OCI-LY7 (cell line): ENCODE data around the gene ZGPAT. TPM values are rescaled to one million over a fixed set of nuclear protein-coding genes. Genes with fewer than 3 reads are reported as not detected.
A peak's percentile ranks its signal among the peaks of the same experiment; 100 is the strongest.

Source experiments
- BruUV-seq: library from RNA; stranded (reverse); fragments of 400-500 nt; replicated peaks from 2 replicates; lab custom pipeline; 2021; lab: Mats Ljungman, UMichigan
- CTCF ChIA-PET: fragments of 300-600 bp; sonication (Branson Sonifier 250); formaldehyde crosslinking; loops from one replicate; lab custom pipeline; 2022; ENCODE audit warnings: antibody characterized with exemption; ENCODE audit not compliant: unreplicated experiment; lab: Charles Lee
- POLR2A ChIA-PET: fragments of 300-600 bp; sonication (Branson Sonifier 250); formaldehyde crosslinking; loops from one replicate; lab custom pipeline; 2022; ENCODE audit warnings: antibody characterized with exemption; lab: Charles Lee
- DNase-seq: peaks from one replicate; pipeline ENCODE4 v3.0.0-alpha.2; 2015; ENCODE audit warnings: low spot score
- H2AFZ ChIP-seq: fragments of 200-600 bp; sonication (generic), shearing (Covaris generic); 2 replicates; pipeline ENCODE4 v1.6.1; 2014; ENCODE audit warnings: mild to moderate bottlenecking, antibody characterized with exemption, low read length, moderate library complexity
- H3K27ac ChIP-seq: fragments of 200-600 bp; sonication (generic); 2 replicates; pipeline ENCODE4 v1.5.1; 2014; ENCODE audit warnings: mixed run types, low read depth, mild to moderate bottlenecking, moderate library complexity, low read length, inconsistent platforms; ENCODE audit not compliant: poor library complexity, severe bottlenecking
- H3K36me3 ChIP-seq: fragments of 200-600 bp; sonication (generic); 2 replicates; pipeline ENCODE4 v1.6.1; 2014; ENCODE audit warnings: mild to moderate bottlenecking, antibody characterized with exemption, low read length, moderate library complexity, mixed read lengths; ENCODE audit not compliant: insufficient read depth
- H3K4me1 ChIP-seq: fragments of 200-600 bp; sonication (generic); 2 replicates; pipeline ENCODE4 v1.5.1; 2014; ENCODE audit warnings: mild to moderate bottlenecking, low read length; ENCODE audit not compliant: insufficient read depth, poor library complexity, severe bottlenecking
- H3K4me2 ChIP-seq: fragments of 200-600 bp; sonication (generic); 2 replicates; pipeline ENCODE4 v1.6.1; 2014; ENCODE audit warnings: mild to moderate bottlenecking, low read length
- H3K4me3 ChIP-seq: fragments of 200-600 bp; sonication (generic); 2 replicates; pipeline ENCODE4 v1.5.1; 2014; ENCODE audit warnings: mild to moderate bottlenecking, low read depth, low read length; ENCODE audit not compliant: poor library complexity, severe bottlenecking
- H3K79me2 ChIP-seq: fragments of 200-600 bp; sonication (generic); 2 replicates; pipeline ENCODE4 v1.6.1; 2016; ENCODE audit warnings: low read depth, mild to moderate bottlenecking, low read length, moderate library complexity, mixed read lengths; ENCODE audit not compliant: insufficient read depth
- H3K9me2 ChIP-seq: fragments of 200-600 bp; sonication (generic); 2 replicates; pipeline ENCODE4 v1.6.1; 2016; ENCODE audit warnings: mild to moderate bottlenecking, low read length, mixed read lengths; ENCODE audit not compliant: insufficient read depth
- H3K9me3 ChIP-seq: fragments of 200-600 bp; sonication (generic); 2 replicates; pipeline ENCODE4 v1.6.1; 2014; ENCODE audit warnings: mild to moderate bottlenecking, mixed run types, low read length, mixed read lengths
- H4K20me1 ChIP-seq: fragments of 200-600 bp; sonication (generic); 2 replicates; pipeline ENCODE4 v1.6.1; 2014; ENCODE audit warnings: mild to moderate bottlenecking, antibody characterized with exemption, low read length, moderate library complexity, mixed read lengths; ENCODE audit not compliant: insufficient read depth
- EZH2phosphoT487 ChIP-seq: fragments of 200-600 bp; sonication (generic); IDR thresholded peaks from 2 replicates; pipeline ENCODE4 v1.6.1; 2018; ENCODE audit warnings: low read depth, borderline replicate concordance, mild to moderate bottlenecking, mixed run types, antibody characterized with exemption, low read length, moderate library complexity, mixed read lengths
- intact Hi-C: fragments of 100-400 bp; cut with micrococcal nuclease; formaldehyde crosslinking; loops from one replicate; pipeline ENCODE4 v1.10.0; 2022; ENCODE audit not compliant: unreplicated experiment
- total RNA-seq, 2 experiments: library from RNA; depleted of rRNA in 1 of 2; stranded (reverse); fragments of >200 nt in 1 of 2; shearing (Covaris generic) in 1 of 2; gene quantifications; 2 replicates each; pipeline ENCODE4 v1.2.3, GENCODE V29; 2014 to 2022
- TF ChIP-seq, protein P1 (sequence below): fragments of 200-600 bp; sonication (generic); conservative IDR thresholded peaks from 2 replicates; pipeline ENCODE4 v1.5.1; 2014; ENCODE audit warnings: mild to moderate bottlenecking, antibody characterized with exemption, low read length, moderate library complexity, mixed read lengths

The ZGPAT gene
- total RNA-seq, 2 experiments from 2014 or later: 43.9 to 55.4 TPM

DNA sequence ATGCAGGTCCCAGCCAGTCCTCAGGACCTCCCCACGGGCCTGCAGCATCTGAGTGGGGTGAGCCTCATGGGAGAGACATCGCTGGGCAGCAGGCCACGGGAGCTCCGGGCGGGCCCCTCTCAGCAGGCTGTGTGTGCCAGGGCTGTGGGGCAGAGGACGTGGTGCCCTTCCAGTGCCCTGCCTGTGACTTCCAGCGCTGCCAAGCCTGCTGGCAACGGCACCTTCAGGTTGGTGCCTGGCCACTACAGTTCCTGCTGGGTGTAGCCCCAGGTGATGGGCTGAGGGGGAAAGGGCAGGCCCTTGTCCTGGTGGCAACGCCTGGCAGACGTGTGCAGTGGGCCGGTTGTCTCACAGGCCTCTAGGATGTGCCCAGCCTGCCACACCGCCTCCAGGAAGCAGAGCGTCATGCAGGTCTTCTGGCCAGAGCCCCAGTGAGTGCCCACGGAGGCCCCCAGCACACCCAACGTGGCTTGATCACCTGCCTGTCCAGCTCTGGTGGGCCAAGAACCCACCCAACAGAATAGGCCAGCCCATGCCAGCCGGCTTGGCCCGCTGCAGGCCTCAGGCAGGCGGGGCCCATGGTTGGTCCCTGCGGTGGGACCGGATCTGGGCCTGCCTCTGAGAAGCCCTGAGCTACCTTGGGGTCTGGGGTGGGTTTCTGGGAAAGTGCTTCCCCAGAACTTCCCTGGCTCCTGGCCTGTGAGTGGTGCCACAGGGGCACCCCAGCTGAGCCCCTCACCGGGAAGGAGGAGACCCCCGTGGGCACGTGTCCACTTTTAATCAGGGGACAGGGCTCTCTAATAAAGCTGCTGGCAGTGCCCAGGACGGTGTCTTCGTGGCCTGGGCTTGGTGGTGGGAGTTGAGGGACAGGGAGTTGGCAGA is 12.2 kb upstream of the ZGPAT start:
- H3K36me3 ChIP-seq: peaks cover 32% of the 10 kb centered on the region
- ChIA-PET CTCF (no interaction called here), POLR2A (no interaction called here)
- BruUV-seq: TSS peak; percentile 63
- no peak overlapping the region for H3K27ac ChIP-seq
- H3K4me1 ChIP-seq: peaks cover 9% of the 10 kb centered on the region
- DNase-seq: no peak
- no peaks in the 10 kb centered on the region for H3K79me2 ChIP-seq
- H4K20me1 ChIP-seq: no peaks in the 10 kb centered on the region
- no peaks in the 10 kb centered on the region for H3K9me2 ChIP-seq
- no peaks in the 10 kb centered on the region for H3K9me3 ChIP-seq
- intact Hi-C loops: no loop called here
- no peak overlapping the region for H3K4me3 ChIP-seq
- TF ChIP-seq, protein P1, sequence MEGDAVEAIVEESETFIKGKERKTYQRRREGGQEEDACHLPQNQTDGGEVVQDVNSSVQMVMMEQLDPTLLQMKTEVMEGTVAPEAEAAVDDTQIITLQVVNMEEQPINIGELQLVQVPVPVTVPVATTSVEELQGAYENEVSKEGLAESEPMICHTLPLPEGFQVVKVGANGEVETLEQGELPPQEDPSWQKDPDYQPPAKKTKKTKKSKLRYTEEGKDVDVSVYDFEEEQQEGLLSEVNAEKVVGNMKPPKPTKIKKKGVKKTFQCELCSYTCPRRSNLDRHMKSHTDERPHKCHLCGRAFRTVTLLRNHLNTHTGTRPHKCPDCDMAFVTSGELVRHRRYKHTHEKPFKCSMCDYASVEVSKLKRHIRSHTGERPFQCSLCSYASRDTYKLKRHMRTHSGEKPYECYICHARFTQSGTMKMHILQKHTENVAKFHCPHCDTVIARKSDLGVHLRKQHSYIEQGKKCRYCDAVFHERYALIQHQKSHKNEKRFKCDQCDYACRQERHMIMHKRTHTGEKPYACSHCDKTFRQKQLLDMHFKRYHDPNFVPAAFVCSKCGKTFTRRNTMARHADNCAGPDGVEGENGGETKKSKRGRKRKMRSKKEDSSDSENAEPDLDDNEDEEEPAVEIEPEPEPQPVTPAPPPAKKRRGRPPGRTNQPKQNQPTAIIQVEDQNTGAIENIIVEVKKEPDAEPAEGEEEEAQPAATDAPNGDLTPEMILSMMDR: no peak
- TF ChIP-seq EZH2phosphoT487: no peak
- no peak overlapping the region for H3K4me2 ChIP-seq
- no peak overlapping the region for H2AFZ ChIP-seq

DNA sequence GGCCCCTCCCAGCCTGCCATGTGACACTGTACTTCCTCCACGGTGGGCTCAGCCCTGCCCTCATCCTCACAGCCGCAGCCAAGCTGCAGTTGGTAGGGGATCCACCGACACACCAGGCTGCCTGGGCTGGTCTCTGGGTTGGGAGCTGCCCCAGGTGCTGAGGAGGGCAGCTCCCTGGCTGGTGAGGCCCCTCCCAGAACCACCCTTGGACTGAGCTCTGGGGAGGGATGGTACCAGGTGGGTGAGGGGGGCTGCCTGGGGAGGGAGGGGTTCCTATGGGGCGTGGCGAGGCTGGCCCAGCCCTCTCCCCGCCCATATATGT is 11.6 kb upstream of the ZGPAT start:
- BruUV-seq: no TSS peak
- peak; percentile 20 for DNase-seq
- intact Hi-C loops: no loop called here
- H3K9me3 ChIP-seq: no peaks in the 10 kb centered on the region
- TF ChIP-seq EZH2phosphoT487: no peak
- TF ChIP-seq, protein P1: no peak
- H3K4me2 ChIP-seq: no peak overlapping the region
- H3K9me2 ChIP-seq: no peaks in the 10 kb centered on the region
- ChIA-PET POLR2A (no interaction called here), CTCF (no interaction called here)
- H4K20me1 ChIP-seq: no peaks in the 10 kb centered on the region
- H3K36me3 ChIP-seq: peaks cover 32% of the 10 kb centered on the region
- H2AFZ ChIP-seq: no peak overlapping the region
- H3K4me1 ChIP-seq: peaks cover 9% of the 10 kb centered on the region
- no peaks in the 10 kb centered on the region for H3K79me2 ChIP-seq
- H3K27ac ChIP-seq: no peak overlapping the region
- H3K4me3 ChIP-seq: no peak overlapping the region

DNA sequence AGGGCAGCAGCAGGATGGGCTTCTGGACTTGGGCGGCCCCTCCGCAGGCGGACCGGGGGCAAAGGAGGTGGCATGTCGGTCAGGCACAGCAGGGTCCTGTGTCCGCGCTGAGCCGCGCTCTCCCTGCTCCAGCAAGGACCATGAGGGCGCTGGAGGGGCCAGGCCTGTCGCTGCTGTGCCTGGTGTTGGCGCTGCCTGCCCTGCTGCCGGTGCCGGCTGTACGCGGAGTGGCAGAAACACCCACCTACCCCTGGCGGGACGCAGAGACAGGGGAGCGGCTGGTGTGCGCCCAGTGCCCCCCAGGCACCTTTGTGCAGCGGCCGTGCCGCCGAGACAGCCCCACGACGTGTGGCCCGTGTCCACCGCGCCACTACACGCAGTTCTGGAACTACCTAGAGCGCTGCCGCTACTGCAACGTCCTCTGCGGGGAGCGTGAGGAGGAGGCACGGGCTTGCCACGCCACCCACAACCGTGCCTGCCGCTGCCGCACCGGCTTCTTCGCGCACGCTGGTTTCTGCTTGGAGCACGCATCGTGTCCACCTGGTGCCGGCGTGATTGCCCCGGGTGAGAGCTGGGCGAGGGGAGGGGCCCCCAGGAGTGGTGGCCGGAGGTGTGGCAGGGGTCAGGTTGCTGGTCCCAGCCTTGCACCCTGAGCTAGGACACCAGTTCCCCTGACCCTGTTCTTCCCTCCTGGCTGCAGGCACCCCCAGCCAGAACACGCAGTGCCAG is 11.0 kb upstream of the ZGPAT start, which contains the start of gene TNFRSF6B:
Gene TNFRSF6B, plus strand, starts transcription at position 25 of the 729 bp plus-strand sequence. Its CDS starts 116 bp downstream, at position 141.
- Histone ChIP-seq H3K4me3 (no peak within 1 kb of the TSS), H3K9me3 (no peaks in the 10 kb centered on the region), H3K36me3 (peaks cover 32% of the 10 kb centered on the region), H3K4me1 (peaks cover 9% of the 10 kb centered on the region), H3K9me2 (no peaks in the 10 kb centered on the region), H3K79me2 (no peaks in the 10 kb centered on the region), H4K20me1 (no peaks in the 10 kb centered on the region), H3K27ac (no peak within 1 kb of the TSS), H2AFZ (no peak within 1 kb of the TSS), H3K4me2 (no peak within 1 kb of the TSS)
- no TSS peak for BruUV-seq
- TF ChIP-seq EZH2phosphoT487: no peak
- TF ChIP-seq, protein P1: no peak
- intact Hi-C loops: no loop called here
- no peak for DNase-seq
- ChIA-PET POLR2A (no interaction called here), CTCF (no interaction called here)
